HG02763 (cell line): ENCODE results near the gene FEZF1.

ENCODE experiments used
- ATAC-seq: cut with Tn5 transposase; IDR thresholded peaks from one replicate; pipeline ENCODE4 v1.9.1; 2021; ENCODE audit warnings: mild to moderate bottlenecking, moderate library complexity; ENCODE audit not compliant: unreplicated experiment

Gene FEZF1

GRCh38 chr7:122273117-122273516, 31.4 kb downstream of the FEZF1 start:
- ATAC-seq = no peak

GRCh38 chr7:122269241-122269640, 35.3 kb downstream of the FEZF1 start:
- ATAC-seq = no peak

GRCh38 chr7:122268101-122268500, 36.4 kb downstream of the FEZF1 start:
- no peak for ATAC-seq

- no peak for ATAC-seq
Observed at GRCh38 chr7:122262246-122262645, 42.3 kb downstream of the FEZF1 start.

GRCh38 chr7:122261442-122261841, 43.1 kb downstream of the FEZF1 start:
- ATAC-seq = no peak

- no peak for ATAC-seq
Observed at GRCh38 chr7:122261016-122261415, 43.5 kb downstream of the FEZF1 start.

GRCh38 chr7:122260336-122260735, 44.2 kb downstream of the FEZF1 start:
- ATAC-seq = no peak

- ATAC-seq = no peak
Observed at GRCh38 chr7:122258971-122259370, 45.6 kb downstream of the FEZF1 start.

GRCh38 chr7:122257056-122257455, 47.5 kb downstream of the FEZF1 start:
- no peak for ATAC-seq

GRCh38 chr7:122256046-122256445, 48.5 kb downstream of the FEZF1 start:
- ATAC-seq = no peak

- no peak for ATAC-seq
Observed at GRCh38 chr7:122255454-122255853, 49.1 kb downstream of the FEZF1 start.
